ENCODE measurements around the gene CRYBG3.
"Not testable (repeated sequence)": the region's sequence is repeated elsewhere in the genome, so short reads cannot be mapped to it uniquely, and the experiment has no call there.

The CRYBG3 gene

DNA sequence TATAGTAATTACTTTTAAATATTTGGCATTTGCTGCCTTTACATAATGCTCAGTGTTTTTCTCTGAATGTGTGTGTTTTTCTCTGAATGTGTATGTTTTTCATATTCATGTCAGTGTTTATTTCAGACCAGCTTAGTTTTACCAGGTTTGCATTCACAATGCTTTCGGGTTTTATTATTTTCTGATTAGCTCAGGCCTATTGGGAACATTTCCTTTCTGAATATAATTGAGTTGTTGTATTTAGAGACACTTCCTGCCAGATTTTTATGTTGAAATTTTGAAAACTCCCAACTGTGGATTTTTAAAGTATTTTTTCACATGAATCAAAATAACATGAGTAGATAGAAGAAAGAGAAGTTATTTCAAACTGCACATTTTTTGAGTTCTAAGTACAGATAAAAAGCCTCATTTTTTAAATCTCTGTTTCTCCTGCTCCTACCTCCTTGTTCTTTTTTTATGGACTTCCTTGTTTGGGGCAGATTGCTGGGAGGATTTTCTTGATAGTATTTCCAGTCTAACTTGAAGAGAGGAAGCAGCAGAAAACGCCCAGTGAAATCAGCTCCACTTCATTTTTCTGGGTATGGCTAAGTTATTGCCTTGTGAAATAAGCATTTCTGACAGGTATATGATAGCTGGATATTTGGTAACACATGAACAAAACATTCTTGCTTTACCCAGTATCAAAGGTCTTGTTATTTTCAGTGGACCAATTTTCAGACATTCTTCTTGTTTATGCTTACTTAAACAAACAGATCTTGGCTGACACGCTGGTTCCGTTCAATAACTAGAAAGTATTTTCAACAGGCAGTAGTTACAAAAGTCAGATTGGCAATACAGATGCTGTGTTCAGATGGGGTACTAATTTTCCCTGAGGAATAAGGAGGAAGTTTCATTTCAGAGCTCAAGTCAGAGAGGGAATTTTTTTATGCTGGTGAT, 79.8 kb downstream of the CRYBG3 start:
- no peak for DNase-seq

DNA sequence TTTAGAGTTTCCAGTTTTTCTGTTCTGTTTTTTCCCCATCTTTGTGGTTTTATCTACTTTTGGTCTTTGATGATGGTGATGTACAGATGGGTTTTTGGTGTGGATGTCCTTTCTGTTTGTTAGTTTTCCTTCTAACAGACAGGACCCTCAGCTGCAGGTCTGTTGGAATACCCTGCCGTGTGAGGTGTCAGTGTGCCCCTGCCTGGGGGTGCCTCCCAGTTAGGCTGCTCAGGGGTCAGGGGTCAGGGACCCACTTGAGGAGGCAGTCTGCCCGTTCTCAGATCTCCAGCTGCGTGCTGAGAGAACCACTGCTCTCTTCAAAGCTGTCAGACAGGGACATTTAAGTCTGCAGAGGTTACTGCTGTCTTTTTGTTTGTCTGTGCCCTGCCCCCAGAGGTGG, 88.0 kb downstream of the CRYBG3 start:
- not testable (repeated sequence) for DNase-seq

DNA sequence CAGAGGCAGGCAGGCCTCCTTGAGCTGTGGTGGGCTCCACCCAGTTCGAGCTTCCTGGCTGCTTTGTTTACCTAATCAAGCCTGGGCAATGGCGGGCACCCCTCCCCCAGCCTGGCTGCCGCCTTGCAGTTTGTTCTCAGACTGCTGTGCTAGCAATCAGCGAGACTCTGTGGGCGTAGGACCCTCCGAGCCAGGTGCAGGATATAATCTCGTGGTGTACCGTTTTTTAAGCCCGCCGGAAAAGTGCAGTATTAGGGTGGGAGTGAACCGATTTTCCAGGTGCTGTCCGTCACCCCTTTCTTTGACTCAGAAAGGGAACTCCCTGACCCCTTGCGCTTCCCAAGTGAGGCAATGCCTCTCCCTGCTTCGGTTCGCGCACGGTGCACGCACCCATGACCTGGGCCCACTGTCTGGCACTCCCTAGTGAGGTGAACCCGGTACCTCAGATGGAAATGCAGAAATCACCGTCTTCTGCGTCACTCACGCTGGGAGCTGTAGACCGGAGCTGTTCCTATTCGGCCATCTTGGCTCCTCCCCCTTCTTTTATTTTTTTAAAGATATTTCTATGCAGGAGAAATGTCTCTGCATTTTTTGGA, 88.5 kb downstream of the CRYBG3 start:
- DNase-seq, result not testable (repeated sequence)

DNA sequence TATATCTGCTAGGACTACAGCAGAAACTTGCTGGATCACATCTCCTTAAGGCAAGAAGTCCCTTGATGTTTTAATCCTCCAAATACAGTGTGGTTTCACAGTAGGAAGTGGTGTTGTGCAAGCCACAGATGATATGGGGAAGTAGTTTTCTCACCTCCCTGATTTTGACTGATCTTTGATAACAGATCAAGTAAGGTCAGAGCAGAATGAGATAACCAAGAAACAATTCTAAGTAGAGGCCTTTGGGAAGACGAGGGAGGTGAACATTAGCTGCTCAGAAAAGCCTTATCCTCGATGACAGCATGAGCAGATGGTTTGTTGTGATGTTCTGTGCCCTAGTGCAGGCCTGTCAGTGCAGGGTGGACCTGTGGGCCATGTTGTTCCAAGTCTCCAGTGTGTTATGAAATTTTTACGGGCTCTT, 89.1 kb downstream of the CRYBG3 start:
- no peak for DNase-seq

DNA sequence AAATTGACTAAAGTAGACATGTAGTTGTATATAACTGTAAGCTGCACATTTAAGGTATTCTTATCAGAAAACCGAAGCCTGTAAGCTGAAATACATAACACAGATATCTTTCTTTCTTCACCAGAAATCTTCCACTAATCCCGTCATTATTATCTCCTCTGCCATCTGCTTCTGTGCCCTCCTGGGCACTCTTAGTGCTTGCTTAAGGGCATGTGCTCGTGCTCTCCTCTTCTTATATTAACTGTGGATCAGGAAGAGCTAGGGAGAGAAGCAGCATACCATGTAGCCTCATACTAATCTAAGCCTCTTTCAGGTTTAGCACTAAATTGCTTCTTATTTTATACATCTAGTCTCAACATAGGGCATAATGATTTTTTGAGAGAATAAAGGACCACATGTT, 89.6 kb downstream of the CRYBG3 start:
- no peak for DNase-seq

DNA sequence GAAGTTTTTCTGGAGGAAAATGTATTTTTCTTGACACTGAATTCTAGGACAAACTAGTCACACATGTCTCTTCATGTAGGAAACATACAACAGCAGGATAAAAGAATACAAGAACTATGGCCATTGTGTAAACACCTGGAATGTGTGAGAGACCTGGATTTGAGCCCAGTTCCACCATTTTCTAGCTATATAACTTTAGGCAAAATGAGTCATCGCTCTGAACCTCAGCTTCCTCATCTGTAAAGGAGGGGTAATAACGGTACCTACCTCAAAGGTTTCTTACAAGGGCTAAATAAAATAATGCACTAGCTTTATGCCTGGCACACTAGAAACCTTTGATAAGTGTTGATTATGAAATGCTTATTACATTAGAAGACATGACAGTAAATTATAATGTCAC, 92.6 kb downstream of the CRYBG3 start:
- no peak for DNase-seq

DNA sequence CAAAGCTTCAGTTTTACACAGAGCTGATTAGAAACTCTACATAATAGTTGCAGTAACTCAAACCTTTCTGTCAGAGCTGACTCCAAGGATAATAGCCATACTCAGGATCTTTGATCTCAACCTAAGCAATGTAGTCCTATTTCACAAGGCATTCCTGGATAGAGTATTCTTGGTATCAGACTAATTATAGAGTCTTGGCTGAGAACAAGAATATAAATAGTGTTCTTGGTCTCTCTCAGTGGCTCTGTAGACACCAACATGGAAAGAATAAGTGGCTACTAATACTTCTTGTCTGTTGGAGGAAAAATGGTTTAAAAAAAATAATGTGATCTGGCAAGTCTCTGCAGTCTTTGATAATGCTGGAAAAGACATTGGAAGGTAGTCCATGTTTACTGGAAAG, 94.8 kb downstream of the CRYBG3 start:
- no peak for DNase-seq

DNA sequence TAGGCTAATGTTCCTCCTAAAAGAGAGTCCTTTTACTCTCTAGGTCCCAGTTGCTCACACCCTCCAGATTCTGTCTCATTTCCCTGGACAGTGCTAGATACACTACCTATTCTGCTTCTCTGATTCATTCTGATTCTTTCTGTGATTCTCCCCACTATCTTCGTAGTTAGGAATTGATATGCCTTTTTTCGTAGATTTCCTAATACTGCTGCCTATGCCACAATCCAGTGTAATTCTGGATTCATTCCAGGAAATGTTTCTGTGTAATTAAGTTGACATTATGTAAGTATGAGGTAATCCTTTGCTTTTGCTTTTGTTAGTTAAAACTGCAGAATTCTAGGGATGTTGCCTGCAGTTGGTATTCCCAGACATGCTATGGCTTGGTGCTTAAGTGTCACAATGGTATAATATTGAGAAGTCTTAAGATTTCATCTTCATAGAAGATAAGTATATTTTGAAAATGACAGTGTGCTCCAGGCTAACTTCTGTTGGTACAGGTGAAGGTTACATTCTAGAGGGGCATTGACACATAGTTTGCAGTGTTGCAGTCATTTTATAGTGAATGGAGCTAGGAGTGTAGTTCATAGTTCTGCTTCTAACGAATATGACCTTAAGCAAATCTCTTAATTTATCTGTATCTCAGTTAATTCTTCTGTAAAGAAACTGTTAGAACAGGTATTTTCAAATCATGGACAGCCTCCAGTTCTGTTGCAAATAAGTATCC, 96.2 kb downstream of the CRYBG3 start:
- DNase-seq, result no peak

DNA sequence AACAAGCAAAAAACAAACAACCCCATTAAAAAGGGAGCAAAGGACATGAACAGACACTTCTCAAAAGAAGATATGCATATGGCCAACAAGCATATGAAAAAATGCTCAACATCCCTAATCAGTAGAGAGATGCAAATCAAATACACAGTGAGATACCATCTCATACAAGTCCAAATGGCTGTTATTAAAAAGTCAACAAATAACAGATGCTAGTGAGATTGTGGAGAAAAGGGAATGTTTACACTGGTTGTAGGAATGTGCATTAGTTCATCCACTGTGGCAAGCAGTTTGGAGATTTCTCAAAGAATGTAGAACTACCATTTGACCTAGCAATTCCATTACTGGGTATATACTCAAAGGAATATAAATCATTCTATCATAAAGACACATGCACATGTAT, 105.9 kb downstream of the CRYBG3 start:
- DNase-seq, result no peak

DNA sequence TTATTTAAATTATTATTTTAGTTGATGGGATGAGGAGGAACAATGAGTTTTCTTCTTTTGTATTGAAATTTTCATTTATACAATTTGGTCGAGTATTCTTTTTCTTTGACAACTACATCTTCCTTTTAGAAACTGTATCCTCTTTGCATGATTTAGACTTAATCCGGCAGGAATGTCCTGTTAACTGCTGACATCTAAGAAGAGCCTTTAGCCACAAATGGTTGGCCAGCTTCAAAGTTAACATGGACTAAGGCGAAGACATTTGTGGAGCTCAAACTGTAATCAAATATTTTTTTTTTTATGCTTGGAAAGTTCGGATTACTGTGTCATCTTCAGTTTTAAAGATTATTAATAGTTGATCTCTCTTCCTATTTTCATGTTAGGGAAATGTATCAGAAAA, 107.2 kb downstream of the CRYBG3 start:
- no peak for DNase-seq

DNA sequence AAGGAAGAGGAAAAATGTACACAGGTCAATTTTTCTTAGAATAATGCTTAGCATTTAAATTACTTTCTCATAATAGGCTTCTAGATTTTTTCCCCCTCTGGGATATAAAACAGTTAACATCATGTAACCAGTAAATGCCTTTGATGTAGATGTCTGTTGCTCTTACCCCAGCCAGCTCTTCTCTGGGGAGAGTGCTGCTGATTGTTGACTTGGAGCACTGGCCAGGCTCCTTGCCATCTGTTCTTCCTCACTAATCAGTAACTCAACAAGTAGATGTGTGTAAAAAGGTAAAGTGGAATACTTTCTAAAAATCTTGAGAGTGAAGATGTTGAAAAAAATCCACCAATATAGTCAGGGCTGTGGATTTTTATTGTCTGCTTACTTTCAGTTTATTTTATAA, 108.2 kb downstream of the CRYBG3 start:
- no peak for DNase-seq

DNA sequence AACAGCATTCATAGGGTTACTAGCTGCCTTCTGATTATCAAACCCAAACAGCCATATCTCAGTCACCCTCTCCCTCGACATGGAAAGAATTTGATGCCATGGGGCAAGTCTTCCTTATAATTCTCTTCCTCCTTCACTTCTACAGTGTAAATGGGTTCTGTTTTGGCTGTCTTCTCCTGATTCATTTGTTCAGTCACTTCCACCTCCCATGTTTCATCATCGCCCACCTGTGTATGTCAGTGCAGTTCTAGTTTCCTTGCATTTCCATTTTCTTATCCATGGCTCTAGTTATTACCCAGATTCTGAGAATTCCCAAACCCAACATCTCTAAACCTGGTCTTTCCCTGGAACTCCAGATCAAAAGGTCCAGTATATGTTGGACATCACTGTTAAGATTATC, 109.4 kb downstream of the CRYBG3 start:
- no peak for DNase-seq

DNA sequence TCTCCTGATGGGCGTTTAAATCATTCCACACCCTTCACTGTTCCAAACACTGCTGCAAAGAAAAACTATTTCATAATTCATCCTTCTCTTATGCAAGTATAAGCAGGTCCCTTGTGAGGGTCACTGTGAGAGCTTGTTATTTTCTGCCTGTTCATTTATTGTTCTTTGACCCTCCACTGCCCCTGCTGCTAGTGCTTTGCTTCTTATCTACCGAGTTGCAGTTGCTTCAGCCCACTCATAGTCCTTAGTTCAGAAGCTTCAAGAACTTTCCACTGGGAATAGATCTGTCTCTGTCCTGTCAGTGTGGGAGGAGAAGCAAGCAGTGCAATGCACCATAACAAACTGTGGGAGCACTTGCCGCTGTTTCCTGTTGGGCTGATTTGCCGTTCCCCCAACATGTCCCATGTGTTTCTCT, 110.6 kb downstream of the CRYBG3 start:
- DNase-seq, result no peak

DNA sequence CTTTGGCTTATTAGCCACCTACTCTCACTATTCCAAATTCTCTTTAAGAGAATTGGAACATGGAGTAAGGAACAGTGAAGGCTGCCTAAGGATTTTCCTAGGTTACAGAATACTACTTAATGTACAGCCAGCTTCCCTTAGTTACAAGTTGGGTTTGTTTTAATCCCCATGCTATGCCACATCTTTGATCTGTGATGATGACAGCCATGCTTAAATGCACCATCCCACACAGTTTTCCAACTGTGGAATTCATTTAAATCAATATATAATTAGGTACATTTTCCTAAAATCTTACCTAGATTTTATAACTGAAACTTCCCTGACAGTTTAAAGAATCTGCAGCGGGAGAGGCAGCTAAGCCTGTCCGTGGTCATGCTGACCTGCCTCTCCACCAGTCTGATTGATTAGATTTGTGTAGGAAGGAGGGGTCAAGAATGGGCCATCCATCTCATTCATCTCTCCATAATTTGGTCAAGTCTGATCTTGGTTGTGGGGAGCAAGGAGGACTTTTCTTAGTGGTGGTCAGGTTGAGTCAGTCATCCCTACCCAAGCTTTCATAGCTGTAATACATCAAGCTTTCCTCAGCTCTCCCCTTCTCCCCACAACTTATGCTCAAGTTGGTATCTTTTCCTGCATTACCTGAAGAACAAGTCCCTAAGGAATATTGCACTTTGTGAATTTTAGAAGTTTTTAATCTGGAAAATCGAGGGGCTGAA, 113.3 kb downstream of the CRYBG3 start:
- DNase-seq, result no peak

DNA sequence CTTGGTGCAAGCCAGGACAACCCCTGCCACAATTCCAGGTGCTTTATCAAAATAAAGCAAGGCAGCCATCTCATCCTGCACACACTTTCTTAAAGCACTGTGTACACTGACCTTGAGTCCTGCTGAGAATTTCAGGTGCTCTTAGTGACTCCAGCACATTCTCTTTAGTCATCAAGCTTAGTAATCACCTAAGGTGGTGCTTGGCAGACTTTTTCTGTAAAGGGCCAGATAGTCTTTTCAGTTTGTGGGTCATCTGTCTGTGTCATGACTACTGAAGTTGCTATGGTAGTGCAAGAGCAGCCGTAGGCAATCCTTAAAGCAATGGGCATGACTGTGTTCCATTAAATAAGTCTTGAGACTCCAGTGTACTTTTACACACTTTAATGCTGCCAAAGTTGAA, 114.0 kb downstream of the CRYBG3 start:
- DNase-seq, result no peak

DNA sequence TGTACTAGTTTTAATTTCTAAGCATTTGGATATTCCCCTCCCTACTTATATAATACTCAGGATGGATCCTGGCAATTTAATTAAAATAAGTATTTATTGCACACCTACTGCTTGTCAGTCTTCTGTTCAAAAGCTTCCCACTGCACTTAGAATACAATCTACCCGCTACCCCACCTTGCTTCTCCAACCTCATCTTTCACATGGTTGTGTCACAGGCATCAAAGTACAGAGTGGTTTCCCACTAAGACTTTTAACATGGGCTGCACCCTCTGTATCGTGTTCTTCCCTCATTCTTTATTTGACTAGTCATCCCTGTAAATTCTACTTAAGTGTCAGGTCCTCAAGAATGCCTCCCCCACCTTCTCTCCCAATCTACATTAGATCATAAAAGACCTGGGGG, 115.4 kb downstream of the CRYBG3 start:
- no peak for DNase-seq

DNA sequence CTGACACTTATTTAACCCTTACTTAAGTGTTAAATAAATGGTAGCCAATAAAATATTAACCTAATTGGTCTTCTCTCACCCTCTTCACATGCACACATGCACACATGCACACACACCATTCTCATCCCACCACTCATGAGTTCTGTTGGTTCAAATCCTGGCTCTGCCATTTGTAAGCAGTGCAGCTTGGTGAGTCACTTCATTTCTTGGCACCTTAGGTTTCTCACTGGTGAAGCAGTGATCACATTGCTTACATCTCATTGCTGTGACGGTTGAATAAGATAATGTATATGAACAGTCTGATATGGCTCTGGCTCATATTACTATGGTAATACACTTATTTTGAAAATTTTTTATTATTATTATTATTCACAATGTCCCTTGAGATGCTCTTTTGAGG, 116.6 kb downstream of the CRYBG3 start:
- no peak for DNase-seq

DNA sequence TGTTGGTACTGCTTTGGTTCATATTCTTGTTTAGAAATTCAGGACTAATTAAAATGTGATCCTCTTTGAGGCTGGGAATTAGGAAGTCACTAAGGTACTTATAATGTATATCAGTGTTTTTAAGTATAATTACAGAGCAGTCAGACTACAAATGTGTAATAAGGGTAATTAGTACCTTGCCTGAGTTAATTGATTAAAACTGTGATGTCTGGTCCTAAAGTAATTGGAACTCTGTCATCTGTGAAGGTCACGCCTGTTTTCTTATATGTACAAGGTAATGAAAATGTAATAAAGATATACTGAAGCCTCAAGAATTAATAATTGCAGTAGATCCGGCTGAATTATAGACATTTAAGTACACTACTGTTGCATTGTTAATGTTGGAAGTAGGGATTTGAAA, 117.6 kb downstream of the CRYBG3 start:
- DNase-seq, result no peak

DNA sequence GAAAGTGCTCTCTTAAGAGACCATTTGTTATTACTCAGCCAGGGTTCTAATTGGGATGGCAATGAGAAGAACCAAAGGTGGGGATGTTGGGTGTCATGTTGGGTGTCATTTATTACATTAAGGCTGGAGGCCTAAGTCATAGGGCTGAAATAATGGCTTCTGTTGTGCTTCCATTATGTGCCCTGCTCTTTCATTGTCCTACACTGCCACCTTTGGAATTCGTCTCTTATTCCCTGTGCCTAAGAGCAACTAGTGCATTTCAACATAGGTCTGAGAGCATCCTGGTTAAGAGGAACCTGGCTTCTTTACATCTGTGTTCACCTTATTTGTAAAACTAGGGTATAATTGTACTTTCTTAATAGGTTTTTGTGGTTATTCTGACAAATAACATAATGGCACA, 118.2 kb downstream of the CRYBG3 start:
- no peak for DNase-seq

DNA sequence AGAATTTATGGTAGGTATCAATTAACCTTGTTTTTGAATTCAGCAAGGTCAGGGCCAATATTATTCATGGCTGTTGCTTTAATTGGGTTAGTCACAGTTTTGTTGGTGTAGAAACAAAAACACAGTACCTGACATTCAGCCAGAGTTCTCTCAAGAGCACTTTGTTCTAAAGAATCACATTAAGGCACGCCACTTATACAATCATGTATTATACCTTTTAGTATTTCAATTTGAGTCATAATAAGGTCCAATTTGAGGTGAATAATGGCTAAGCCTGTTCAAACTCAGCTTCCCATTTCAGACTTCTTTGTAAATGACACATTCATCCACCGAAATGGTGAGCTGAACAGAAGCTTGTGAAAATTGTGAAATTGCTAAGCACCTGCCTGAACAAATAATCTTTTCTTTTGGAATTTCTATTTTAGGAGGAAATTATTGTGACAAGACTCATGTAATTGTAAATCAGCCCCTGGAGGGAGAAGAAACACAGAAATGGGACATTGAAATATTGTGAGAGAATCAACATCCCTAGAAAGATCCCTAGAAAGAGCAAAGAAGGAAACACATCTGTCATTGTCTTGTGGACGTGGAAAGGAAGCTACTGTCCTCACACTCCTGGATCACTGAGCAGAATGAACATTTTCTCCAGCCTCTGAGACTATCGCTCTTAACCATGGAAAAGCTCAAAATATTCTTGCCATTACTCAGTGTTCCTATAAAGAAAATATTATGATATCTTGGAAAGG, 121.2 kb downstream of the CRYBG3 start:
- DNase-seq, result no peak

DNA sequence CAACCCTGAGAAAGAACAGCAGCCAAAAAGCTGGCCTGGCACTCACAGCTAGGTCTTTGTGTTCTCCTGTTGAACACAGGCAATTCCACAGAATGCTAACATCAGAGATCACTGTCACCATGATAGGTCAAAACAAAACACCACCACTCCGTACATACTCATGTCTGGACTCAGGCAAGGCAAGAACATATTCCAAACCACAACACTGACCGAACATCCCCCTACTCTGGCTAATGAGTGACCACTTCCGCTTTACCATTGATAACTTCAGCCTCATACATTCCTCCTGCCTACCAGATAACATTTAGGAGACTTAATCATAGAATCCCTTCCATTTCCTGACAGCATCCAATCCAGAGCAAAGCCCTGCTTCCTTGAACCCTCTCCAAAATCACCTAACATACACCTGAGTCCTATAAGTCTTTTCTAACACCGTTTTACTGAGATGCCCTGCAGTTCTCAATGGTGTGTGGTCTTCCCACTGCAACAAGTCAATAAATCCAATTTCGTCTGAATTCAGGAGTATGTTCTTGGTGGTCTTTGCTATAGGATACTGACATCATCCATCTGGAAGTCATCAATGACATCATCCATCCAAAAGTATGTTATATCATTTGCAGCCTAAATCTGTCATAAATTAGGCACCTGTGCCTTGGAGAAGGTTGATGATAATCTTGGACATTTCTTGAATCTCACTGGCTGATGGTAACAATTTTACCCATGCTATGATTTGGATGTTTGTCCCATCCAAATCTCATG, 126.7 kb downstream of the CRYBG3 start:
- no peak for DNase-seq

DNA sequence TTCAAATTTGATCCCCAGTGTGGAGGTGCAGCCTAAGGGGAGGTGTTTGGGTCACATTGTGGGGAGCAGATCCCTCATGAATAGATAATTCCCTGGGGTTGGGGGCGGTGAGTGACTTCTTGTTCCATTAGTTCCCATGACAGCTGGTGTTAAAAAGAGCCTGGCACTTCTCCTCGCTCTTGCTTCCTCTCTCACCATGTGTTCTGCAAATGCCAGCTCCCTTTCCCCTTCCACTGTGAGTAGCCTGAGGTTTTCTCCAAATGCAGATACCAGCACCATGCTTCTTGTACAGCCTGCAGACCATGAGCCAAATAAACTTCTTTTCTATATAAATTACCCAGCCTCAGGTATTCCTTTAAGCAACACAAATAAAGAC, 127.3 kb downstream of the CRYBG3 start:
- peak; percentile 54 for DNase-seq

All from NCI-H1694 (cell line).